ENCODE data around the gene CHD2.

Gene CHD2

GRCh38 chr15:93046721-93047120 lies 146.6 kb downstream of the CHD2 start:
- H3K9me3 ChIP-seq (ENCODE audit: control insufficient read depth, low read length), result no peaks in the 10 kb centered on the region
- H3K36me3 ChIP-seq (ENCODE audit: control insufficient read depth, insufficient read depth, low read length), result peaks cover 81% of the 10 kb centered on the region
- H3K4me1 ChIP-seq (ENCODE audit: control insufficient read depth, insufficient read depth, low read length), result no peaks in the 10 kb centered on the region
- H3K4me3 ChIP-seq (ENCODE audit: insufficient read depth, low read depth, low read length), result no peak overlapping the region
- 75 to 78% methylated on average over 7 of the region's 7 CpGs for WGBS, 2 experiments
- no peak overlapping the region for H3K27ac ChIP-seq (ENCODE audit: insufficient read depth, low read depth, low read length, poor library complexity, severe bottlenecking)
- H3K27me3 ChIP-seq (ENCODE audit: control insufficient read depth, insufficient read depth, low read length, poor library complexity, severe bottlenecking), result no peaks in the 10 kb centered on the region

DNA sequence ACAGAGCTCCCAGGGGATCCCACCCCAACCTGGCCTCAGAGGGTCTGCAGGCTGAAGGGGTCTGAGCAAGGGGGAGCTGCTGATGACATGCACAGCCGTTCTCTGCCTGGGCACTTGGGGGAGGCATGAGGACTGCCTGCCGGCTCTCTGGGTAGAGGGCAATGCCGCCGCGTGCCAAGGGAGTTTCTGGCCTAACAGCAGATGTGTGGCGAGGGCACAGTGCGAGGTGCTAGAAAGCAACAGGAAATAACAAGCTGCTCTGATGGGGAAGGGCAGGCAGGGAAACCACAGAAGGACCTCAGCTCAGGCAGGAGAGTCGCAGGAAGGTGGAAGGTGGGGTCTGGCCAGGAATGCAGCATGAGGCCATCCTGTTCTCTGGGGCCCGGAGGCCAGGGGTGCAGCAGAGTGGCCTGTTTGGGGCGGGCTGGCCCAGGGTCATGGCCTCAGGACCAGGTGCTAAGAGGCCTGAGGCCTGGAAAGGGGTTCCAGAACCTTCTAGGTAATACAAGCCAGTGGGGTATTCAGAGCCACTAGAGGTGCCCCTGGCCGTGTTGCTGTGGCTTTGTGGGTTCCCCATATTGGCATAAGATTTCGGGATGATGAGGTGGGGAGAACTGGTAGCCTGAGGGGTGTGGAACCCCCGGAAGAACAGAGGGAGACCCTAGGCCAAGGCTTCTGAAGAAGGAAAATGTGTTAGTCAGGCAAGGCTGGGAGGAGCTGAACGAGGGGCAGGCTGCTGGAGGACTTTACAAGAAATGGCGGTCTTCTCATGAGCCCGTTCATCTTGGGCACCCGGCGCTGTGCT lies 147.7 kb downstream of the CHD2 start:
- H3K4me3 ChIP-seq (ENCODE audit: insufficient read depth, low read depth, low read length), result no peak overlapping the region
- no peaks in the 10 kb centered on the region for H3K9me3 ChIP-seq (ENCODE audit: control insufficient read depth, low read length)
- H3K27me3 ChIP-seq (ENCODE audit: control insufficient read depth, insufficient read depth, low read length, poor library complexity, severe bottlenecking), result no peaks in the 10 kb centered on the region
- H3K36me3 ChIP-seq (ENCODE audit: control insufficient read depth, insufficient read depth, low read length), result peaks cover 90% of the 10 kb centered on the region
- H3K27ac ChIP-seq (ENCODE audit: insufficient read depth, low read depth, low read length, poor library complexity, severe bottlenecking), result peak overlapping the region; percentile 19
- peaks cover 8% of the 10 kb centered on the region for H3K4me1 ChIP-seq (ENCODE audit: control insufficient read depth, insufficient read depth, low read length)
- 96% methylated on average over 18 of the region's 18 CpGs for WGBS, 2 experiments

DNA sequence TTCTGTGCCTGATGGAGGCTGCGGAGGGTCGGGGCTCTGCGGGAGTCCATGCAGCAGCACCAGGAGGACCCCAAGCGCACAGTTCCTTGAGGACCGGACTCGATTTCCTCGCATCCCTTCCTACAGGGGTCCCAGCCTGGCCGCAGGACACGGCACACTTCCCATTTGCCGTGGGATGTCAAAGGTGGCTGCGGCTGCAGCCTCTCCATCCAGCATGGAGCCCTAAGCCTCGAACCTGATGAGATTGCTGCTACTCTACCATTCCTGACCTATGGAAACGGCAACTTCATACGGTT lies 148.2 kb downstream of the CHD2 start:
- Histone ChIP-seq H3K36me3 (ENCODE audit: control insufficient read depth, insufficient read depth, low read length) (peaks cover 88% of the 10 kb centered on the region), H3K4me1 (ENCODE audit: control insufficient read depth, insufficient read depth, low read length) (peaks cover 11% of the 10 kb centered on the region), H3K4me3 (ENCODE audit: insufficient read depth, low read depth, low read length) (no peak overlapping the region), H3K27ac (ENCODE audit: insufficient read depth, low read depth, low read length, poor library complexity, severe bottlenecking) (no peak overlapping the region), H3K27me3 (ENCODE audit: control insufficient read depth, insufficient read depth, low read length, poor library complexity, severe bottlenecking) (no peaks in the 10 kb centered on the region), H3K9me3 (ENCODE audit: control insufficient read depth, low read length) (no peaks in the 10 kb centered on the region)
- 94 to 96% methylated on average over 14 of the region's 14 CpGs for WGBS, 2 experiments

DNA sequence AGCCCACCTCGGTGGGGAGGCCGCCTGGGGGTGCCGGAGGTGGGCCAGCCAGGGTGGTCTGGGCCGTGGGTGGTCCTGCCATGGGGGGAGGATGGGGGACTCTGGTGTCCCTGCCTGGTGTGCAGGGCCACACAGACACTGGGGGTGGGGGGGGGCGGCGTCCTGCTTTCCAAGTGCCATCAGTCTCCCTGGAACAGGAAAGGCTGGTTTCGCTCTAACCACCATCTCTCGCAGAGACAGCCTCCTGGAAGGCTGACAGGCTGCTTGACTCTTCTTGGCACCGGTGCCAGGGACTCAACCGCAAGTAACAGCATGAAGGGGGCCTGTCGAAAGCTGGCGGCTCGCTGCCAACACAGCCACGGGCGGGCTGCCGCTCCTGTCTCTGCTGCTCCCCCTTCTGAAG lies 148.6 kb downstream of the CHD2 start:
- Histone ChIP-seq H3K9me3 (ENCODE audit: control insufficient read depth, low read length) (no peaks in the 10 kb centered on the region), H3K4me3 (ENCODE audit: insufficient read depth, low read depth, low read length) (no peak overlapping the region), H3K4me1 (ENCODE audit: control insufficient read depth, insufficient read depth, low read length) (peaks cover 11% of the 10 kb centered on the region), H3K27ac (ENCODE audit: insufficient read depth, low read depth, low read length, poor library complexity, severe bottlenecking) (no peak overlapping the region), H3K27me3 (ENCODE audit: control insufficient read depth, insufficient read depth, low read length, poor library complexity, severe bottlenecking) (no peaks in the 10 kb centered on the region), H3K36me3 (ENCODE audit: control insufficient read depth, insufficient read depth, low read length) (peaks cover 87% of the 10 kb centered on the region)
- 97% methylated on average over 16 of the region's 16 CpGs for WGBS, 2 experiments

- Histone ChIP-seq H3K4me3 (ENCODE audit: insufficient read depth, low read depth, low read length) (no peak overlapping the region), H3K27ac (ENCODE audit: insufficient read depth, low read depth, low read length, poor library complexity, severe bottlenecking) (no peak overlapping the region), H3K27me3 (ENCODE audit: control insufficient read depth, insufficient read depth, low read length, poor library complexity, severe bottlenecking) (no peaks in the 10 kb centered on the region), H3K9me3 (ENCODE audit: control insufficient read depth, low read length) (no peaks in the 10 kb centered on the region), H3K4me1 (ENCODE audit: control insufficient read depth, insufficient read depth, low read length) (peaks cover 11% of the 10 kb centered on the region), H3K36me3 (ENCODE audit: control insufficient read depth, insufficient read depth, low read length) (peaks cover 82% of the 10 kb centered on the region)
- 95% methylated on average over 8 of the region's 8 CpGs for WGBS, 2 experiments
Observed at GRCh38 chr15:93049233-93049632, 149.1 kb downstream of the CHD2 start.

DNA sequence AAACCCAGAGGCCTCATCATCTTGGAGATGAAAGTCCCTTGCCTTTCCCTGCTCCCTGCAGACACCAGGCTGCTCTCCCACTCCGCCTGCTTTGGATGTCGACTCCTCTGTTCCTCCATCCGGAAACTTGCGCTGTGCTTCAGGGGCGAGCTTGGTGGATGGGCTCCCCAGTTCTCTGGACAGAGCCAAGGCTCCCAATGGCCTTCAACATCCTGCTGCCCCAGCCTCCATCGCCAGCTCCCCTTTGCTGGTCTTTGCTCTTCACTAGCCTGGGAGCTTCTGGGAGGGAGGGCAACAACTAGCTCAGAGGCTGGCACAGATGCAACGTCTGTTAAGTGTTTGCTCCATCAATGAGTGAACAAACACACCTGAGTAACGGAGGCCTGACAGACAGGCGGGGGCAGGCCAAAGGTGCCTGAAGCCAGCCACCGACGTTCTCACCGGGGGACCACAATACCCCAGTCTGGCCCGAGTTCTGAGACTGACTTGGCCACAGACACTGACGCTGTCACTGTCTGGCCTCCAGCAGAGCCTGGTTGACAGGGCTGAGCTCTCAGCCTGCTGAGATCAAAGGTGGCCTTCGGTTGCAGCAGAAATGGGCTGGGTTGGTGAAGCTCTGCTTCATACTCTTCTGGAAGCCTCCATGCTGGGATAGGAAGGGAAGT lies 149.9 kb downstream of the CHD2 start:
- H3K27me3 ChIP-seq (ENCODE audit: control insufficient read depth, insufficient read depth, low read length, poor library complexity, severe bottlenecking), result no peaks in the 10 kb centered on the region
- H3K27ac ChIP-seq (ENCODE audit: insufficient read depth, low read depth, low read length, poor library complexity, severe bottlenecking), result no peak overlapping the region
- peaks cover 80% of the 10 kb centered on the region for H3K36me3 ChIP-seq (ENCODE audit: control insufficient read depth, insufficient read depth, low read length)
- no peaks in the 10 kb centered on the region for H3K9me3 ChIP-seq (ENCODE audit: control insufficient read depth, low read length)
- 87 to 89% methylated on average over 15 of the region's 15 CpGs for WGBS, 2 experiments
- H3K4me1 ChIP-seq (ENCODE audit: control insufficient read depth, insufficient read depth, low read length), result peaks cover 11% of the 10 kb centered on the region
- H3K4me3 ChIP-seq (ENCODE audit: insufficient read depth, low read depth, low read length), result no peak overlapping the region

DNA sequence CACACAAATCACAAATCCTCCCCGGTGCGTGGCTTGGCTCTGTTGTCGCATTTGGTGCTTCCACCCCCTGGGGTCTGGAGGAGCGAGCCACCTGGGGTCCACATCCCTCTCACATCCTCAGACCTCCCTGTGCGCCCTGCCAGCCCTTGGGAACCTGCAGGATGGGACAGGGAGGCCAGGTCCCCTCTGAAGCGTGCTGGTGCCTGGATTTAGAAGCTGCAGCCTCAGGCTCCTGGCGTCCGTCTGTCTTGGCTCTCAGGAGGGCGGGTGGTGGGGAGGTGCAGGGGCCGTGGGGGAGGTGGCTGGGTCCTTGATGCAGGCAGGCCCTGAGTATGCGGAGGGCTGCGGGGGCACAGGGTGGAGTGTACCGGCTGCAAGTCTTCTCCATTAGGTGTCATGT lies 150.5 kb downstream of the CHD2 start:
- no peaks in the 10 kb centered on the region for H3K27me3 ChIP-seq (ENCODE audit: control insufficient read depth, insufficient read depth, low read length, poor library complexity, severe bottlenecking)

DNA sequence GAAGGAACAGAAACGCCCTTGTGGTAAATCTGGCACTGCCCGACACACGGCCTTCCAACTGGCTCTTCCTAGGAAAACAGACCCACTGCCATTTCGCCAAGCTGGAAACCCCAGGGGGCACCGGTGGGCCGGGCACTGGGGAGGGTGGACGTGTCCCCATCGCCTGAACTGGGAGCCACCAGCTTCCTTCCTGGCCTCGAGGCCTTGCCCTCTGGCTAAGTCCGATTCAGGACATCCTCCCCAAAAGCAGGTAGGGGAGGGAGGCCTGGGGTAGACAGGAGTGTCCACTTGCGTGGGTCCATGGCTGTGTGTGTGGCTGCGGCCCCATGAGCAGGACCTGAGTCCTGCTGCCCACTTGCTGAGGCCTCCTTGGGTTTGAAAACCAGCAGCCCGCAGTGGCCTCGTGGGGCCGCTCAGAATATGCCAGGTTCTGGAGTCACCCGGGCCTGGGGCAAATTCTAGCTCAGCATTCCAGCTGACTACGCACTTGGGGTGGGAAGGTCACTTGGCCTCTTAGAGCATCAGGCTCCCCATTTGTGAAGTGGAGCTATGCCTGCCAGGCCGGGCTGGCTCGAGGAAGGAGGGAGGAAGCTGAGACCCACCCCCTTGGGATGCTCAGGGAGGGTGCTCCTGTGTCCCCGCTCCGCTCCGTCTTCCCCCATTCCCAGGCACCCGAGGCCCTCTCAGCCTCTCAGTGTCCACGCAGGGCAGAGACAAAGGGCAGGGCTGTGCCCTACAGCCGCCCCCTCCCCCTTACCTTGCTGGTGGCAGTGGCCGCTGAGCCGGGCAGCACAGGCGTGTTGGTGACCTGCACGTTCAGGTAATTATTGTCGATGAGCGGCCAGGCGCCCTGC lies 151.3 kb downstream of the CHD2 start:
- no peak overlapping the region for H3K27ac ChIP-seq (ENCODE audit: insufficient read depth, low read depth, low read length, poor library complexity, severe bottlenecking)

More for the DNA sequence above, 150.5 kb downstream of the CHD2 start:
- Histone ChIP-seq H3K4me3 (ENCODE audit: insufficient read depth, low read depth, low read length) (no peak overlapping the region), H3K4me1 (ENCODE audit: control insufficient read depth, insufficient read depth, low read length) (peaks cover 11% of the 10 kb centered on the region), H3K36me3 (ENCODE audit: control insufficient read depth, insufficient read depth, low read length) (peaks cover 80% of the 10 kb centered on the region), H3K27ac (ENCODE audit: insufficient read depth, low read depth, low read length, poor library complexity, severe bottlenecking) (no peak overlapping the region), H3K9me3 (ENCODE audit: control insufficient read depth, low read length) (no peaks in the 10 kb centered on the region)
- WGBS, 2 experiments, result 92 to 95% methylated on average over 13 of the region's 13 CpGs

GRCh38 chr15:93052090-93052879 lies 152.2 kb downstream of the CHD2 start:
- no peaks in the 10 kb centered on the region for H3K9me3 ChIP-seq (ENCODE audit: control insufficient read depth, low read length)
- no peaks in the 10 kb centered on the region for H3K27me3 ChIP-seq (ENCODE audit: control insufficient read depth, insufficient read depth, low read length, poor library complexity, severe bottlenecking)
- peaks cover 68% of the 10 kb centered on the region for H3K36me3 ChIP-seq (ENCODE audit: control insufficient read depth, insufficient read depth, low read length)
- no peak overlapping the region for H3K4me3 ChIP-seq (ENCODE audit: insufficient read depth, low read depth, low read length)
- 95 to 96% methylated on average over 39 of the region's 39 CpGs for WGBS, 2 experiments
- H3K4me1 ChIP-seq (ENCODE audit: control insufficient read depth, insufficient read depth, low read length), result peaks cover 17% of the 10 kb centered on the region
- H3K27ac ChIP-seq (ENCODE audit: insufficient read depth, low read depth, low read length, poor library complexity, severe bottlenecking), result no peak overlapping the region

More for the DNA sequence above, 151.3 kb downstream of the CHD2 start:
- Histone ChIP-seq H3K4me3 (ENCODE audit: insufficient read depth, low read depth, low read length) (no peak overlapping the region), H3K4me1 (ENCODE audit: control insufficient read depth, insufficient read depth, low read length) (peaks cover 11% of the 10 kb centered on the region), H3K36me3 (ENCODE audit: control insufficient read depth, insufficient read depth, low read length) (peaks cover 73% of the 10 kb centered on the region), H3K27me3 (ENCODE audit: control insufficient read depth, insufficient read depth, low read length, poor library complexity, severe bottlenecking) (no peaks in the 10 kb centered on the region), H3K9me3 (ENCODE audit: control insufficient read depth, low read length) (no peaks in the 10 kb centered on the region)
- 94 to 95% methylated on average over 32 of the region's 32 CpGs for WGBS, 2 experiments

Data from ectodermal cell (in vitro differentiated cells).